Gastroesophageal sphincter (tissue), 3 donors: ENCODE results near the gene SLC44A1.

Experiments
- POLR2A ChIP-seq, 2 donors: fragments of 450-650 bp; IDR thresholded peaks; one replicate each; pipeline ENCODE4 v1.6.1; 2017; ENCODE audit warnings: antibody characterized with exemption in 2 of 2, mild to moderate bottlenecking in 2 of 2, moderate library complexity in 1 of 2
- TF ChIP-seq, protein P1 (sequence below), 4 experiments: fragments of 200-600 bp in 2 of 4; fragments of 450-650 bp in 2 of 4; sonication (generic) in 1 of 4; IDR thresholded peaks; one replicate each; pipeline ENCODE4 v1.5.1; 2017 to 2019; ENCODE audit warnings: antibody characterized with exemption in 4 of 4, mild to moderate bottlenecking in 2 of 4, moderate library complexity in 2 of 4

GRCh38 chr9:105232207-105232606 lies 12.2 kb upstream of the SLC44A1 start:
- TF ChIP-seq POLR2A (IDR thresholded peaks at IDR 0.05), result no peak
- TF ChIP-seq, protein P1, sequence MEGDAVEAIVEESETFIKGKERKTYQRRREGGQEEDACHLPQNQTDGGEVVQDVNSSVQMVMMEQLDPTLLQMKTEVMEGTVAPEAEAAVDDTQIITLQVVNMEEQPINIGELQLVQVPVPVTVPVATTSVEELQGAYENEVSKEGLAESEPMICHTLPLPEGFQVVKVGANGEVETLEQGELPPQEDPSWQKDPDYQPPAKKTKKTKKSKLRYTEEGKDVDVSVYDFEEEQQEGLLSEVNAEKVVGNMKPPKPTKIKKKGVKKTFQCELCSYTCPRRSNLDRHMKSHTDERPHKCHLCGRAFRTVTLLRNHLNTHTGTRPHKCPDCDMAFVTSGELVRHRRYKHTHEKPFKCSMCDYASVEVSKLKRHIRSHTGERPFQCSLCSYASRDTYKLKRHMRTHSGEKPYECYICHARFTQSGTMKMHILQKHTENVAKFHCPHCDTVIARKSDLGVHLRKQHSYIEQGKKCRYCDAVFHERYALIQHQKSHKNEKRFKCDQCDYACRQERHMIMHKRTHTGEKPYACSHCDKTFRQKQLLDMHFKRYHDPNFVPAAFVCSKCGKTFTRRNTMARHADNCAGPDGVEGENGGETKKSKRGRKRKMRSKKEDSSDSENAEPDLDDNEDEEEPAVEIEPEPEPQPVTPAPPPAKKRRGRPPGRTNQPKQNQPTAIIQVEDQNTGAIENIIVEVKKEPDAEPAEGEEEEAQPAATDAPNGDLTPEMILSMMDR (IDR thresholded peaks at IDR 0.05), result no peak
